Right hindlimb (tissue), 1 donor: Measurements from ENCODE around the gene SORBS2.
"Not testable (repeated sequence)": the region's sequence is repeated elsewhere in the genome, so short reads cannot be mapped to it uniquely, and the experiment has no call there.

Source experiments
- DNase-seq: peaks from one replicate; pipeline ENCODE4 v3.0.0-alpha.2; 2018

SORBS2 gene

GRCh38 chr4:185578284-185578683 is 233.7 kb downstream of the SORBS2 start:
- DNase-seq, result no peak

DNA sequence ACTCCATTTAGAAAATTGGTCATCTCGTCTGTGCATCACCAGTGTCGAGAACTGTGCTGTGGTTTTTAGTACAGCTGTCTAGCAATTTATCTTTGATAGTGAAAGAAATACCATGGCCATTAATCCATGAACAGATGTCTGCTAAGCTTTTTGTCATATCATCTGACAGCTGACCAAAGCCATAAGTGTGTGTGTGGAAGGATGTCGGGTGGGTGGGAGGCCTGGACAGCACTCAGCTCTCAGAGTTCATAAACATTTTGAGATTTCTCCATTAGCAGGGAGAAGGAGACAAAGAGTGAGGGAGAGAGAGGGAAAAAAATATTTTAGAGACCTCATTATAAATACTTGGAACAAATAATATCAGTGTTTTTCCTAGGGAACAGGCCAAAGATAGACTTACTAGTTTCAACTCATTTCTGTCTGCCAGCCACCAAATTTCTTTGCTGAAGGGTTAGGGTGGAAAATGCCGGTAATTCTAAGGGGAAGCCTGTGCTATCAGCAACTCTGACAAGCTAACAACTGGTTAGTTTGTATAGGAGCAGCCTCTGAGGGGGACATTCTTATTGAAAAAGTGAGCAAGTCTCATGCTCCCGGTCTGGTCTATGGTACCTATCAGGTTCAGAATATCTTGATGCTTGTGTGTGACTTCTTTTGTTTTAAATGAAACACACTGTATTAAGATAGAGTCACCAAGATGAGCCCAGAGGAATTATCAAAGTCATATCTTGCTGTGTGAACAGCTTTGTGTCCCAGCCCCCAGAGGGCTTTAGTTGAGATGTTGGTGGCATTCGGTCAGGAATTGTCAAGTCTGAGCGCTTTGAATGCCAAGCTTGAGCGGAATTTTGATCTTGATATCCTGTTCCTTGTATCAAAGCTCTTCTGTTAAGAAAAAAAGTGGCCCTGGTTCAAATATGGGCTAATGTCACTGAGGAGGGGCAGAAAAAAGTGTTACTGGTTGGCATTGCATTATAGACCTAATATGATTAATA is 234.7 kb downstream of the SORBS2 start:
- DNase-seq, result no peak

DNA sequence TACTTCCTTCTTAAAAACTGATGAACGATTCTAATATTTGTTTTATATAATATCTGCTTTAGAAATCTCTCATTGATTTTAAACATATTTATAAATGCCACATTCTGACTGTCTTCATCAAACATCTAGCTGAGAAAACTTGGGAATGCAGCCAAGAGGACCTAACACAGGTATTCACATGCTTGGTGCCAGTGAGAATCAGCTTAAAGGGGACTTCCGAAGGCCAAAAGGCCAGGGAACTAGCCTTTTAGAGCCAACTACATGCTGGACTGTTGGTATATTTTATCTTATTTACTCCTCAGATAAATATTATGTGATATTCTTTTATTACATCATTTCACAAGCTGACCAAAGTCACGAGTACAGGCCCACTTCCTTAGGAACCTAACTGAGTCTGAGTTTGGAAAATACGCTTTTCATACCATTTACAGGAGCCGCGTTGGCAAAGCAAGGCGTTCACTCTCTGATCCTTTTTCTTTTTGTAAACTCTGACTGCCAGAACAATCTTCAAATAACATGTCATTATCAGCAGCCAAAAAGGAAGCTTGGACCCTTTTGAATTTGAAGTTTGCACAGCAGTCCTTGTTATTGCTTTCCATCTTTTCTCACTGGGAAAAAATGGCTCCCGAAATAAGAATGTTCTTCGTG is 235.6 kb downstream of the SORBS2 start:
- no peak for DNase-seq

DNA sequence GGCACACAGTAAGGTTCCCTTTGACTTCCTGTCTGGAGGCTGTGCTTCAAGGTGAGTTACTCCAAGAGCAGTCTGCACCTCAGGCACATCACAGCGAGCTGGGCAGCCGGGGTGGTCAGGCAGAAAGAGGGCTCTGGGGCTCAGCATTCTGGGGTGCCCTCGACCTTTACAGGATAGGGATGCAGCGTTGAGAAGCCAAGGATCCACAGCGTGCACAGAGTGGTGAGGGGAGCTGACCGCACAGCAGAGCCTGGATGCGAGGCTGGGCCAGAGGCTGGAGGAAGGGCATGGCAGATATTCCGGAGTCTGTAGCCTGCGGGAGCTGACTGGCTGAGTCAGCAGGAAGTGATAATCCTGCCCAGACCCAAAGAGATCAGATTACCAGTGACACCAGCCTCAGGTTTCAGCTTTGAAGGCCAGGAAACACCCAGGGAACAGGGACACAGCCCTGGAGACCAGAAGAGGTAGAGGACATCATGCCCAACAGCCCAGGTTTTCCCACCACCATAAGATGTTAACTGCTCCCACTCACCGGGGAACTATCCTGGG is 238.3 kb downstream of the SORBS2 start:
- DNase-seq, result peak; percentile 58

- DNase-seq, result no peak
Measured at GRCh38 chr4:185570727-185571126, 241.3 kb downstream of the SORBS2 start.

DNA sequence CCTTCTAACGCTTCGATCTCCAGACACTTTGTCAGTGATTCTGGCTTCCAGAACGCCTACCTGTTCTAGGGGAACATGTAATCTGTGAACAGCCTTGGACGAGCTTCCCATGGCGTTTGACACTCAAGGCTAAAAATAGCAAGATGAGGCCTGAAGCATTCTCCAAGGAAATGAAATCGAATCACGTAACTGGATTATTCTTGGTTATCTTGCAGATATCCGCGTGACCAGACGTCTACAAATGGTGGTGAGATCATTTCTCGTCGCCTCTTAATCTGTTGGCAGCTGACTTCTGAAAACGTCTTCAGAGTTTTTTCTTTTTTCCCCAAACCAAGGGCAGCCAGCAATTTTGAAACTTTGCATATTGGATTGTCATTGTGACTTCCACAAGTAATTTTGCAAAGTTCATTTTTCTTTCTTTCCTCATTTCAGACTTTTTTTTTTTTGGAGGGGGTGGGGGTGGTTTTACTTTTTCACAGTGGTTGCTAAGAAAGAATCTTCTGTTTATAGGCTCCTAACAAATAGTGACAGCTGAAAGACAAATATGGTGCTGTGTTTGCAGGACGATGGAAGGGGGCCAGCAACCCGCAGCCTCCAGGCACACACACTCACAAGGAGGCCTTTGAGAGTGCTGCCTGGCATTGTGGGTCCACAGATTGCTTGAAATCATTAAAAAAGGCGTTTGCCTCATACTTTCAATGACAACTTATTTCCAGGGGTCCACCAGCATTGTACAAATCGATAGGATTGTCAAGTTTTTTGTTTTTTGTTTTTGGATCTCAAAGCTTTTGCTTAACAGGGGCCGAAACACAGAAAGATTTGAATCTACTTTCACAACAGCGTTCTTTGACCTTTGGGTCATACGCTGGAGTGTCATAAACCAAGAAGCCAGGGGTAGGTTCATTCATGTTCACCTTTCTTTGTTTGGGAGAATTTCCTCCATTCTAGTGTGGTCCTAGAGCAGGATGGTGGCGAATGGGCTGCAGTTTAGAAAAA is 244.3 kb downstream of the SORBS2 start:
- peak; percentile 79 for DNase-seq

DNA sequence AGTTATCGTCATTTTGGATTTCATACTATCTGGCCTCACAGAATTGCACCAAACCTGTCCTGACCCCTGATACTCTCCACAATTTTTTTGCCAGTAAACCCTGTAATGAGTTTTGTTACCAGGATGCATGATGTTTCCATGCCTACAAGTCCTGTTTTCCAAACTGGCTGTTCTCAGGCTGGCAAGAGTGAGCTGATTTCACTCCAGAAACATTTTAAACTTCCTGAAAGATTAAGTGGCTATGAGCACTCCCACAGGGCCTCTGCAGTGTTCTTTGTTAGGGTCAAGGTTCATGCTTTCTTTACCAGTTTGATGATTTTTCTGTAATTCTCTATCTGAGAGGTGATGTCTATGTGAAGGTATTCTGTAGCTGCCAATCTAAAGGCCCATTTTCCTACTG is 245.0 kb downstream of the SORBS2 start:
- peak; percentile 74 for DNase-seq

DNA sequence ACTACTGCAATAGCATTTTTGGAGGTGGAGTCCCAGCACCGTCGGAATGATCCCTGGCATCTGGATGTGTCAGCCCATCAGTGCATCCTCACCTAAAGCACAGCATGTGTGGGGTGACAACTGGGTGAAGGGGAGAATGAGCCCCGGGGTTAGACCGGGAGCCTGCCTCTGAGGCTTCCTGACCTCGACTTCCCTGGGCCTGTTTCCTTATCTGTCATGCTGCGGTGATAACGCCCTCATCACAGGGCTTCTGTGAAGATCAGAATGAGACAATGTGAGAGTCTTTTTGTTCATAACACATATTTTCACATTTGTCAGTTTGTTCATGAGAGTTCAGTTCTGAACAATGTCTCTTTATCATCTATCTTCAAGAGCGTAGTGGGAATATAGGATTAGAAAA is 245.6 kb downstream of the SORBS2 start:
- no peak for DNase-seq

GRCh38 chr4:185565696-185566095 is 246.3 kb downstream of the SORBS2 start:
- DNase-seq, result no peak

- DNase-seq, result no peak
Measured at GRCh38 chr4:185564349-185564748, 247.6 kb downstream of the SORBS2 start.

DNA sequence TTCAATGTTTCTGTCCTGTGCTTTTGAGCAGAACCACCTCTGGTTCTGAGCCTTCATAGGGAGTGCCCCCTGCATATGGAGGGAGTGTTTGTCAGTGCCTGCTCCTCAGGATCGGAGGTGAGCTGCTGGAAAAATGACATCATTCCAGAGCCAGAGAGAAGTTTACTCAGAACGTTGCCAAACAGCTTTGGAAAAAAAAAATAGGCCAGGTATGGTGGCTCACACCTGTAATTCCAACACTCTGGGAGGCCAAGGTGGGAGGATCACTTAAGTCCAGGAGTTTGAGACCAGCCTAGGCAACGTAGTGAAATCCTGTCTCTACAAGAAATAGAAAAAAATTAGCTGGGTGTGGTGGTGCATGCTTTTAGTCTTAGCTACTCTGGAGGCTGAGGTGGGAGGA is 249.5 kb downstream of the SORBS2 start:
- no peak for DNase-seq

DNA sequence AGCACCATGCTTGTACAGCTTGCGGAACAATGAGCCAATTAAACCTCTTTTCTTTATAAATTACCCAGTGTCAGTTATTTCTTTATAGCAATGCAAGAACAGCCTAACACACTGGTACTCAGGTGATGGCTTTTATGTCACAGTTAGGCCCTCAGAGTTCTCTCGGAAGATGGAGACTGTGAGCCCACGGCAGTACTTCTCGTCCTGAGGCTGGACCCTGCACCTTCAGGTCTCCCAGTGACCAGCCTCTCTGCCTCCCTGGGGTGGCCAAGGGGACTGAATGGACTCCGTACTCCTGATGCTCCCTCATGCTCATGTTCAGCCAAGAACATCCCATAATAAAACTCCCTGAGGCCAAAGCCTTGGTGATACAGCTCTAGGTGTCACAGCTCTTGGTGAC is 251.7 kb downstream of the SORBS2 start:
- no peak for DNase-seq

- DNase-seq, result no peak
Measured at GRCh38 chr4:185559915-185560281, 252.1 kb downstream of the SORBS2 start.

GRCh38 chr4:185559251-185559914 is 252.6 kb downstream of the SORBS2 start:
- DNase-seq, result not testable (repeated sequence)

DNA sequence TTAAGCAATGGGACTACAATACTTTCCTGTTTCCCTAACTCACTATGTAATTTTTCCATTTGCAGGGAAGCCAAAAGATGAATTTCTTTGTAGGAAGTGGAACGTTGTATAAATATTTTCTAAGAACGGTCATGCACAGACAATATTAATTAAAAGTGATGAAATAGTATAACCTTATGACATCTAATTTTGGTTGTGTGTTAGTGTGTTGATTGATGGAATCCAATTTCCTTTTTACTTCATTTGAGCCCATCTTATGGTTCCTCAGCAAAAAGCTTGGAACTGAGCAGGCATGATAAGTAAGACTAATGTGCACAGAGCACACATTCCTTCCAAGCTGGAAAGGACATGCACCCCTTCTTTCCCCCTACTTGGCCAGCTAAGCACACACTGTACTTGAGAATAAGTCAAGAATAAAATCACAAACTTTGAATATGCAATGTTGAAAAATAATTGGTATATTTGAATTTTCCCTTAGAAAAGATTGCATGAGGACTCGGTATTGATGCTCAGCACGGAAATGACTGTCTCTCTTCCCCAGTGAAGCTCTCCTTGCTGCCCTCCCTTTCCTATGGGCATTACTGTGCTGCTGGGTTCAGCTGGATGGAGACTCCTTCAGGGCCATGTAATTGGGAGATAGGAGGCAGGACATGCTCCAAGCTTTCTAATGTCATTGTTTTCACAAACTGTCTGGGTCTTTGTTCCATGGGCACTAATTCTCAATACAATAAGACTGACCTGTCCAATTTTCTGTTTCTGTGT is 257.4 kb downstream of the SORBS2 start:
- no peak for DNase-seq

DNA sequence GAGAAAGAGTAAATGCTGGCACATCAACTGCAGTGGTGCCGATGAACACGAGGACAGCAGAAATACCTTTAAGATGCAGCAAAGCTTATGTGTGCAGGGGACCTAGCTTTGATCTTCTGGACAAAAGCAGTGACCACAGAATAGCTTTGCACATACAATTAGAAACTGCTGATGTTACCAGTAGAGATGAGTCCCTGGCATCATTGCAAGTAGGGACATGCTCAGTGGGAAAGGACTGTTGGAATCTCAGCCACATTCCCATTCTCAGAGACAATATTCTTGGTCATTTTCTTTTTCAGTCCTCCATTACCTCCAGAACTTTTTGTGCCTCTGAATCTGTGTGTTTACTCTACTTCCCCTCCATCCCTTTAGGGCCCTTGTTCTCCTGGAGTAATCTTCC is 259.7 kb downstream of the SORBS2 start:
- DNase-seq, result no peak

DNA sequence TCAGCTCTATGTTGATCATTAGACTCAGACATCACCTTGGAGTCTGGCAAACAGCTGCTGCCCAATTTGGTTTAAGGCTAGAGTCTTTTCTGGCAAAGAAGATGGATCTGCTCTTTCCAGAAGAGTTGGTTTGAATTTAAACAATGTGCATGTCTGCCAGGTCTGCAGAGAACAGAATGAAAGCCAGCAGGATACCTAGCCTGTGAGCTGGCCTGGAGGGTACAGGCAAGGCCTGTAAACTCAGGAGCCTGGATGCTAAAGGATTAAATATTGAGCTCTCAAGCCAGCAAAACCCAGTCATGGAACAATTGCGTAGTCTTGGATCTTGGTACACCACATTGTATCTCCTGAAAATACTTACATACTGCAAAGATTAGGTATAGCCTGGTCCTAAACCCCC is 261.1 kb downstream of the SORBS2 start:
- no peak for DNase-seq

DNA sequence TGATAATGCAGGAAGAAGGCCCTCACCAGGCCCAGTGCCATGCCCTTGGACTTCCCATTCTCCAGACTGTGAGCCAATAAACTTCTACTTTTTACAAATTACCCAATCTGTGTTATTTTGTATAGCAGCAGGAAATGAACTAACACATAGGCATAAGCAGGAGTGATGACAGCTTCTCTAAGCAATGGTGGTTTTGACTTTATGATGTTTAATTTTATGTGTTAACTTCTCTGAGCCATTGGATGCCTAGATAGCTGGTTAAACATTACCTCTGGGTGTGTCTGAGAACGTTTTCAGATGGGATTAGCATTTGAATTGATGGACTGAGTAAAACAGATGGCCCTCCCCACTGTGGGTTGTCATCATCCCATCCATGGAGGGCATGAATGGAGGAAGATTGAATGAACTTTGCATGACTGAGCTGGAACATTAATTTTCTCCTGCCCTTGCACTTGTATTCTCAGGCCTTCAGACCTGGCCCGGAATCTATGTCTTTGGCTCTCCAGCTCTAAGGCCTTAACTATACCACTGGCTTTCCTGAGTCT is 262.8 kb downstream of the SORBS2 start:
- DNase-seq, result no peak

GRCh38 chr4:185548587-185548986 is 263.4 kb downstream of the SORBS2 start:
- no peak for DNase-seq

DNA sequence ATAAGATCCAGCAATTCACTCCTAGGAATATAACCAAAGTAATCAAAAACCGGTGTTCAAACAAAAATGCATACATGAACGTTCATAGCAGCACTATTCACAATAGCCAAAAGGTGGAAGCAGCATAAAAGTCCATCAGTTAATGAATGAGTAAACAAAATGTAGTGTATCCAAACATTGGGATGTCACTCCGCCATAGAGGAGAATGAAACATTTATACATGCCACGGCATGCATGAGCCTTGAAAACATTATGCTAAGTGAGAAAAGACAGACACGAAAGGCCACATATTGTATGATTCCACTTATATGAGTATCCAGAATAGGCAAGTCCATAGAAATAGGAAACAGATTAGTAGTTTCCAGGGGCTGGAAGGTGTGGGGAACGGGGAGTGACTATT is 265.7 kb downstream of the SORBS2 start:
- DNase-seq, result no peak
